ENCODE data around the gene SMIM10L1.

SMIM10L1 gene

DNA sequence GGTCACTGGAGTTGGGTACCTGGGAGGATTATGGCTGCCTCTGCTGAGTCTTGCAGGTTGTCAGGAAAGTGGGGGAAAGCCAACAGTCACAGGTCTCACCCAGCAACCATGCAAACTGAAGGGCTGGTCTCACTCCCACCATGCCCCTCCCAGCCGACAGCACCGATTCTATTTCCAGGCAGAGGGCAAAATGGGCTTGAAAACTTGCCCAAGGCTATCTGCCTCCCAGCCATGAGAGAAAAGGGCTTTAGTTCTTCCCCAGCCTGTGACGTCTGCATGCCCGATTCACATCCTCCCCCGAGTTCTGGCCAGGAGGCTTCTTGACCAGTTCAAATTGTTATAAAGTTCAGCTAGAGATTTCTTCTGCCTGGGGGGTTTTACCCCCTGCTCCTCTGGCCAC, 26.7 kb upstream of the SMIM10L1 start:
- Histone ChIP-seq H3K4me2 (ENCODE audit: insufficient read depth, low read length, poor library complexity, severe bottlenecking) (no peak overlapping the region), H3K36me3 (replicated peaks in 1 of 2; ENCODE audit: control insufficient read depth in 2 of 2, insufficient read depth in 2 of 2, low read length in 2 of 2) (peaks cover 0 to 22% of the 10 kb centered on the region in 2 donors), H3K18ac (ENCODE audit: low read length) (no peak overlapping the region), H3K27me3 (ENCODE audit: control insufficient read depth in 3 of 3, insufficient read depth in 3 of 3, low read depth in 1 of 3, low read length in 3 of 3) (no peaks in the 10 kb centered on the region), H3K4me3 (ENCODE audit: low read length in 2 of 2) (no peak overlapping the region), H2BK120ac (ENCODE audit: low read depth, low read length) (no peak overlapping the region), H3K4me1 (ENCODE audit: control insufficient read depth in 2 of 2, insufficient read depth in 1 of 2, low read depth in 1 of 2, low read length in 2 of 2) (no peaks in the 10 kb centered on the region), H4K8ac (ENCODE audit: low read depth, low read length) (no peak overlapping the region), H3K9me3 (replicated peaks in 1 of 2; ENCODE audit: control insufficient read depth in 2 of 2, insufficient read depth in 1 of 2, low read depth in 1 of 2, low read length in 2 of 2) (peaks cover 3 to 18% of the 10 kb centered on the region in 2 donors), H3K9ac (ENCODE audit: low read depth, low read length, poor library complexity) (no peak overlapping the region), H2AK5ac (ENCODE audit: low read depth, low read length) (no peak overlapping the region), H2BK5ac (ENCODE audit: low read length) (no peak overlapping the region), H3K4ac (ENCODE audit: low read length) (no peak overlapping the region), H2BK12ac (ENCODE audit: low read length) (no peak overlapping the region), H2AFZ (ENCODE audit: low read length) (no peak overlapping the region), H3K27ac (replicated peaks; ENCODE audit: low read length) (no peak overlapping the region), H2BK15ac (ENCODE audit: low read length) (no peak overlapping the region), H3K14ac (ENCODE audit: low read length) (no peak overlapping the region), H3K23ac (ENCODE audit: low read depth, low read length, poor library complexity) (no peak overlapping the region), H3K79me1 (ENCODE audit: low read depth, low read length) (no peaks in the 10 kb centered on the region), H4K91ac (ENCODE audit: low read depth, low read length, poor library complexity) (no peak overlapping the region)
- no CpG with 5 or more reads among the region's 5 CpGs for WGBS, 2 donors (ENCODE audit: extremely low coverage in 2 of 2, insufficient read length in 2 of 2, insufficient replicate concordance in 1 of 2)
- DNase-seq (ENCODE audit: low spot score), result no peak

DNA sequence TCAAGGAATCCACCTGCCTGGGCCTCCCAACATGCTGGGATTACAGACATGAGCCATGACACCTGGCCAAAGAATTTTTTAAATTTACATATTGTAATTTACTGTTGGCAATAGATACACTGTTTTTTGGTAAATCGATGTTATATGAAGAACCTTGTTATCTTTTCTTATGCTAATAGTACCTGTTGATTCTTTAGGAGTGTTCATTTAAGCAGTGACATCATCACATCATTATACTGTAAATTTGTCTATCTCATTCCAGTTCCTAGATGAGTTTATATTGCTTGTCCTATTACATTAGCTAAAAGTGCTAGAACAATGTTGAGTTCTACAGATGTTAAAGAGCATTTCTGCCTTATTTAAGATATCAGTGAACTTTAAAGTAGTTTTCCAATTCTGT, 23.6 kb upstream of the SMIM10L1 start:
- no peak for DNase-seq (ENCODE audit: low spot score)
- H4K91ac ChIP-seq (ENCODE audit: low read depth, low read length, poor library complexity), result no peak overlapping the region
- no peak overlapping the region for H2AK5ac ChIP-seq (ENCODE audit: low read depth, low read length)
- H2BK5ac ChIP-seq (ENCODE audit: low read length), result no peak overlapping the region
- no peak overlapping the region for H2BK120ac ChIP-seq (ENCODE audit: low read depth, low read length)
- H3K18ac ChIP-seq (ENCODE audit: low read length), result no peak overlapping the region
- no peak overlapping the region for H3K4me2 ChIP-seq (ENCODE audit: insufficient read depth, low read length, poor library complexity, severe bottlenecking)
- no peak overlapping the region for H2AFZ ChIP-seq (ENCODE audit: low read length)
- H3K9ac ChIP-seq (ENCODE audit: low read depth, low read length, poor library complexity), result no peak overlapping the region
- H3K9me3 ChIP-seq (replicated peaks in 1 of 2; ENCODE audit: control insufficient read depth in 2 of 2, insufficient read depth in 1 of 2, low read depth in 1 of 2, low read length in 2 of 2), result peaks cover 6 to 17% of the 10 kb centered on the region in 2 donors
- H2BK15ac ChIP-seq (ENCODE audit: low read length), result no peak overlapping the region
- no peaks in the 10 kb centered on the region for H3K27me3 ChIP-seq (ENCODE audit: control insufficient read depth in 3 of 3, insufficient read depth in 3 of 3, low read depth in 1 of 3, low read length in 3 of 3)
- no peak overlapping the region for H3K23ac ChIP-seq (ENCODE audit: low read depth, low read length, poor library complexity)
- H4K8ac ChIP-seq (ENCODE audit: low read depth, low read length), result no peak overlapping the region
- H2BK12ac ChIP-seq (ENCODE audit: low read length), result no peak overlapping the region
- no peak overlapping the region for H3K4ac ChIP-seq (ENCODE audit: low read length)
- WGBS, 2 donors (ENCODE audit: extremely low coverage in 2 of 2, insufficient read length in 2 of 2, insufficient replicate concordance in 1 of 2), result no CpG with 5 or more reads among the region's 1 CpG
- H3K79me1 ChIP-seq (ENCODE audit: low read depth, low read length), result no peaks in the 10 kb centered on the region
- H3K14ac ChIP-seq (ENCODE audit: low read length), result no peak overlapping the region
- H3K4me3 ChIP-seq (ENCODE audit: low read length in 2 of 2), result no peak overlapping the region
- no peaks in the 10 kb centered on the region for H3K4me1 ChIP-seq (ENCODE audit: control insufficient read depth in 2 of 2, insufficient read depth in 1 of 2, low read depth in 1 of 2, low read length in 2 of 2)
- no peak overlapping the region for H3K27ac ChIP-seq (replicated peaks; ENCODE audit: low read length)
- peaks cover 4 to 10% of the 10 kb centered on the region in 2 donors for H3K36me3 ChIP-seq (replicated peaks in 1 of 2; ENCODE audit: control insufficient read depth in 2 of 2, insufficient read depth in 2 of 2, low read length in 2 of 2)

DNA sequence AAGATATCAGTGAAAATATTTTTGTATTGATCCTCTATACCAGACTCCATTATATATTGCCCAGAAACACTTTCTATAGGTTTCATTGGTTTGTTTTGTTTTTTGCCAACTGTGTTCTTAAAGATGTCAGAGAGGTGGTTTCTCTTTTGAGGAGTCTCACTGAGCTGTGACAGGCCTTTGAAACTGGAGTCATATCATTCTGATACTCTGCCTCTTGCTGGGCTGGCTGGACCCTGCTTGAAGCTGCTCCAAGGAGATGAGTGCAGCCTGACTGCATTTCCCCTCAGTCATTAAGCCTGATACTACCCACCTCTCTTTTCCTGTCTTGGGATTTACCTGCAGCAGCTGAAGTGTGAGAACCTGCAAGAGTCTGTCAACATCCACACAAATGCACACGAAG, 20.2 kb upstream of the SMIM10L1 start:
- peaks cover 5 to 40% of the 10 kb centered on the region in 2 donors for H3K9me3 ChIP-seq (replicated peaks in 1 of 2; ENCODE audit: control insufficient read depth in 2 of 2, insufficient read depth in 1 of 2, low read depth in 1 of 2, low read length in 2 of 2)

DNA sequence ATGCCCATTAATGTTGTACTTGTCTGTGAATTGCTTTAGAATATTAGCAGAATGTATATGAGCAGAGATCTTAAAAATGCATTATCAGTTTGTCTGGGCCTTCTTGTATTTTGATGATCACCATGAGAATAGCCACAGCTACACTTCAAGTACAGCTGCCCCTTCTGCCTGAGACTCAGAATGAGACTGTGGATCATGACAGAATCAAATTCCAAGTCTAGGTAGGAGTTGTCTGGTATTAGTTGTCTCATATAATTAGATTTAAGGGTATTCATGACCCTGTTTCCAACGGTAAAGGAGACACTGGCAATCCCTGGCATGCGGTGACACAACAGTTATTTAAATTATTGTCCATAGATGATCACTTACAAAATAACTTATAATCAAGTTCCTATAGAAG, 18.3 kb upstream of the SMIM10L1 start:
- H3K27ac ChIP-seq (replicated peaks; ENCODE audit: low read length), result no peak overlapping the region
- no CpG with 5 or more reads among the region's 2 CpGs for WGBS, 2 donors (ENCODE audit: extremely low coverage in 2 of 2, insufficient read length in 2 of 2, insufficient replicate concordance in 1 of 2)

More for the DNA sequence above, 20.2 kb upstream of the SMIM10L1 start:
- Histone ChIP-seq H3K23ac (ENCODE audit: low read depth, low read length, poor library complexity) (no peak overlapping the region), H2AFZ (ENCODE audit: low read length) (no peak overlapping the region), H3K4ac (ENCODE audit: low read length) (no peak overlapping the region), H3K4me2 (ENCODE audit: insufficient read depth, low read length, poor library complexity, severe bottlenecking) (no peak overlapping the region), H3K18ac (ENCODE audit: low read length) (no peak overlapping the region), H3K27ac (replicated peaks; ENCODE audit: low read length) (no peak overlapping the region), H2AK5ac (ENCODE audit: low read depth, low read length) (no peak overlapping the region), H3K27me3 (ENCODE audit: control insufficient read depth in 3 of 3, insufficient read depth in 3 of 3, low read depth in 1 of 3, low read length in 3 of 3) (no peaks in the 10 kb centered on the region), H2BK15ac (ENCODE audit: low read length) (no peak overlapping the region), H3K79me1 (ENCODE audit: low read depth, low read length) (no peaks in the 10 kb centered on the region), H3K9ac (ENCODE audit: low read depth, low read length, poor library complexity) (no peak overlapping the region), H3K36me3 (replicated peaks in 1 of 2; ENCODE audit: control insufficient read depth in 2 of 2, insufficient read depth in 2 of 2, low read length in 2 of 2) (peaks cover 6 to 25% of the 10 kb centered on the region in 2 donors), H3K14ac (ENCODE audit: low read length) (no peak overlapping the region), H4K91ac (ENCODE audit: low read depth, low read length, poor library complexity) (no peak overlapping the region), H2BK5ac (ENCODE audit: low read length) (no peak overlapping the region), H3K4me3 (ENCODE audit: low read length in 2 of 2) (no peak overlapping the region), H2BK120ac (ENCODE audit: low read depth, low read length) (no peak overlapping the region), H2BK12ac (ENCODE audit: low read length) (no peak overlapping the region), H4K8ac (ENCODE audit: low read depth, low read length) (no peak overlapping the region), H3K4me1 (ENCODE audit: control insufficient read depth in 2 of 2, insufficient read depth in 1 of 2, low read depth in 1 of 2, low read length in 2 of 2) (no peaks in the 10 kb centered on the region)
- WGBS, 2 donors (ENCODE audit: extremely low coverage in 2 of 2, insufficient read length in 2 of 2, insufficient replicate concordance in 1 of 2), result no CpG with 5 or more reads among the region's 1 CpG
- no peak for DNase-seq (ENCODE audit: low spot score)

More for the DNA sequence above, 18.3 kb upstream of the SMIM10L1 start:
- no peak overlapping the region for H2BK12ac ChIP-seq (ENCODE audit: low read length)
- no peak overlapping the region for H3K18ac ChIP-seq (ENCODE audit: low read length)
- H3K9ac ChIP-seq (ENCODE audit: low read depth, low read length, poor library complexity), result no peak overlapping the region
- no peak overlapping the region for H2AFZ ChIP-seq (ENCODE audit: low read length)
- H3K4me3 ChIP-seq (ENCODE audit: low read length in 2 of 2), result no peak overlapping the region
- H3K9me3 ChIP-seq (replicated peaks in 1 of 2; ENCODE audit: control insufficient read depth in 2 of 2, insufficient read depth in 1 of 2, low read depth in 1 of 2, low read length in 2 of 2), result peaks cover 5 to 48% of the 10 kb centered on the region in 2 donors
- H4K91ac ChIP-seq (ENCODE audit: low read depth, low read length, poor library complexity), result no peak overlapping the region
- no peak for DNase-seq (ENCODE audit: low spot score)
- H3K36me3 ChIP-seq (replicated peaks in 1 of 2; ENCODE audit: control insufficient read depth in 2 of 2, insufficient read depth in 2 of 2, low read length in 2 of 2), result peaks cover 6 to 31% of the 10 kb centered on the region in 2 donors
- no peak overlapping the region for H3K4ac ChIP-seq (ENCODE audit: low read length)
- H3K79me1 ChIP-seq (ENCODE audit: low read depth, low read length), result no peaks in the 10 kb centered on the region
- no peak overlapping the region for H3K14ac ChIP-seq (ENCODE audit: low read length)
- H3K23ac ChIP-seq (ENCODE audit: low read depth, low read length, poor library complexity), result no peak overlapping the region
- H2BK120ac ChIP-seq (ENCODE audit: low read depth, low read length), result no peak overlapping the region
- no peaks in the 10 kb centered on the region for H3K27me3 ChIP-seq (ENCODE audit: control insufficient read depth in 3 of 3, insufficient read depth in 3 of 3, low read depth in 1 of 3, low read length in 3 of 3)
- H2AK5ac ChIP-seq (ENCODE audit: low read depth, low read length), result no peak overlapping the region
- H4K8ac ChIP-seq (ENCODE audit: low read depth, low read length), result no peak overlapping the region
- H2BK15ac ChIP-seq (ENCODE audit: low read length), result no peak overlapping the region
- no peaks in the 10 kb centered on the region for H3K4me1 ChIP-seq (ENCODE audit: control insufficient read depth in 2 of 2, insufficient read depth in 1 of 2, low read depth in 1 of 2, low read length in 2 of 2)
- H2BK5ac ChIP-seq (ENCODE audit: low read length), result no peak overlapping the region
- H3K4me2 ChIP-seq (ENCODE audit: insufficient read depth, low read length, poor library complexity, severe bottlenecking), result no peak overlapping the region
